Fibroblast of pulmonary artery (primary cell): ENCODE measurements around the gene LDB2.

Source experiments
- DNase-seq: peaks from one replicate; pipeline ENCODE4 v3.0.0-alpha.2; 2010; ENCODE audit warnings: low read depth
- H3K4me3 ChIP-seq: replicated peaks from 2 replicates; pipeline ENCODE4 v1.5.1; 2011; ENCODE audit warnings: low read depth, mild to moderate bottlenecking, control low read depth, low read length, moderate library complexity
- CTCF ChIP-seq: IDR thresholded peaks from 2 replicates; pipeline ENCODE4 v1.5.1; 2011; ENCODE audit warnings: mild to moderate bottlenecking, control low read depth, low read length, inconsistent platforms; ENCODE audit errors: missing control alignments

The LDB2 gene

GRCh38 chr4:16765546-16765945, 132.9 kb downstream of the LDB2 start:
- no peak for DNase-seq
- H3K4me3 ChIP-seq = no peak overlapping the region
- no peak for TF ChIP-seq CTCF

- peak; percentile 34 for TF ChIP-seq CTCF
- DNase-seq = peak; percentile 33
- no peak overlapping the region for H3K4me3 ChIP-seq
Measured at GRCh38 chr4:16764622-16765021, 133.8 kb downstream of the LDB2 start.

GRCh38 chr4:16760617-16761363, 137.7 kb downstream of the LDB2 start:
- no peak for TF ChIP-seq CTCF
- DNase-seq = peak; percentile 16
- no peak overlapping the region for H3K4me3 ChIP-seq

- DNase-seq = no peak
- TF ChIP-seq CTCF = no peak
Measured at GRCh38 chr4:16759931-16760582, 138.4 kb downstream of the LDB2 start.

GRCh38 chr4:16758816-16759215, 139.6 kb downstream of the LDB2 start:
- no peak overlapping the region for H3K4me3 ChIP-seq
- no peak for DNase-seq
- no peak for TF ChIP-seq CTCF

More at GRCh38 chr4:16759931-16760582, 138.4 kb downstream of the LDB2 start:
- no peak overlapping the region for H3K4me3 ChIP-seq

- no peak for DNase-seq
- no peak overlapping the region for H3K4me3 ChIP-seq
- TF ChIP-seq CTCF = no peak
Measured at GRCh38 chr4:16758255-16758654, 140.2 kb downstream of the LDB2 start.
